ENCODE data around the gene VSNL1. TPM values are rescaled to one million over a fixed set of nuclear protein-coding genes. Genes with fewer than 3 reads are reported as not detected.

The VSNL1 gene
- total RNA-seq, 4 donors from 2014 or later = not detected

DNA sequence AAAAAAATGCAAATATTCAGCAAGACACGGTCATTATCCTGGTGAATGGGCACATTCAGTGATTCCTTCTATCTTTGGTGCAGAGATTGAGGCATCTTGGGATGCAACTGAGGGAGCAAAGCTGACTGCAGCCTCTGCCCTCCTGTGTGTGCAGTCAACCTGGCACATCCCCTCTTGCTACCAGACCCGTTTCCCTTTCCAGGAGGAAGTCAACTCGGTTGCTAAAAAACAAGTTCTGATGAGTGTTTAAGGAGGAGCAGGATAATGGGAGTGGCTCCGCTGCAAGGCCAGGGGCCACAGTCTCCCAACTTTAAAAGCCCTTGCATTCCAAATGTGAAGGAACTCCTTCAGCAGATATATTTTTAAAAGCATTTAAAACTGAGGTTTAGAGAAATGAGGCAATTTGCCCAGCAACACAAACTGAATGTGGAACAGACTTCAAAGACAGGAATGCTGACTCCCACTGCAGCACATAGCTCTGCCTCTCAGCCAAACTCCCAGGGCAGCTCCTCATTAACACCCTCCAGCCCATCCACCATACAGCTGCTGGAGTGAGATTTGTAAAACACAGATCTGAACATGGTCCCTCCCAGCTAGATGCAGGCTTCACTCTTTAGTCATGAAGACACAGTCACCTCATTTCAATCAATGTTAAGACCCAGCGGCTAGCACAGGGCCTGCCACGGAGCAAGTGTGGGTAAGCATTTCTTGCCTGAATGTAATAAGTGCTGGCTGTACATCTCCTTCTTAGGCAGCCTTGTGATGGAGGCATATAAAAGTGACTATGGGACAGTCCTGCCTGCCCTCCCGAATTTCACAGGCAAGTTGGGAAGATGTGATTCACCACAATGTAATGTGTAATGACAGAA is 54.3 kb downstream of the VSNL1 start:
- Histone ChIP-seq H3K4me1 (no peaks in the 10 kb centered on the region), H3K36me3 (no peaks in the 10 kb centered on the region), H3K27me3 (no peaks in the 10 kb centered on the region), H3K9me3 (no peaks in the 10 kb centered on the region), H3K4me3 (no peak overlapping the region), H3K27ac (no peak overlapping the region)
- TF ChIP-seq POLR2A (IDR thresholded peaks at IDR 0.05) (no peak), CTCF (IDR thresholded peaks at IDR 0.05) (no peak)
- no peak for DNase-seq

DNA sequence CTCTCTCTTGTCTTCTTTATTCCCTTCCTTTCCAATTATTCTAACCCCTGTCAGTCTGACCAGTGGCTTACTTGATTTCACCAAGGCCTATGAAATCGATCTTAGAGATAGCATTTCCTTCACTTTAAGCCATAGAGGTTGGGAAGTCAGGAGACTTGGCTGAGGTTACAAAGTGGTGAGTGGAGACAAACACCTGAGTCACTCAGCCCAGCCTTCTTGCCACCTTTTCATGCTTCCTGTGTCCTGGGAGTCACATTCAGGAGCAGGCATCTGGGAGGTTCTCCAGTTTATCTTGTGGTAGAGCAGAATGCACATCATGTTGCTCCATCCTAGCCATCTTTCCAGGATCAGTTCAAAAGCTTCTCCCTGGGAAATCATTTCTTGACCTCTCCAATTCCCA is 59.1 kb downstream of the VSNL1 start:
- H3K27ac ChIP-seq = no peak overlapping the region
- H3K36me3 ChIP-seq = no peaks in the 10 kb centered on the region
- no peaks in the 10 kb centered on the region for H3K4me1 ChIP-seq
- no peak overlapping the region for H3K4me3 ChIP-seq
- TF ChIP-seq CTCF (IDR thresholded peaks at IDR 0.05) (no peak), POLR2A (IDR thresholded peaks at IDR 0.05) (no peak)
- no peaks in the 10 kb centered on the region for H3K9me3 ChIP-seq
- no peaks in the 10 kb centered on the region for H3K27me3 ChIP-seq
- DNase-seq = no peak

- Histone ChIP-seq H3K27me3 (no peaks in the 10 kb centered on the region), H3K9me3 (no peaks in the 10 kb centered on the region), H3K4me3 (no peak overlapping the region), H3K27ac (no peak overlapping the region), H3K4me1 (no peaks in the 10 kb centered on the region), H3K36me3 (no peaks in the 10 kb centered on the region)
- TF ChIP-seq POLR2A (IDR thresholded peaks at IDR 0.05) (no peak), CTCF (IDR thresholded peaks at IDR 0.05) (no peak)
- DNase-seq = no peak
Measured at GRCh38 chr2:17600556-17601204, 60.2 kb downstream of the VSNL1 start.

DNA sequence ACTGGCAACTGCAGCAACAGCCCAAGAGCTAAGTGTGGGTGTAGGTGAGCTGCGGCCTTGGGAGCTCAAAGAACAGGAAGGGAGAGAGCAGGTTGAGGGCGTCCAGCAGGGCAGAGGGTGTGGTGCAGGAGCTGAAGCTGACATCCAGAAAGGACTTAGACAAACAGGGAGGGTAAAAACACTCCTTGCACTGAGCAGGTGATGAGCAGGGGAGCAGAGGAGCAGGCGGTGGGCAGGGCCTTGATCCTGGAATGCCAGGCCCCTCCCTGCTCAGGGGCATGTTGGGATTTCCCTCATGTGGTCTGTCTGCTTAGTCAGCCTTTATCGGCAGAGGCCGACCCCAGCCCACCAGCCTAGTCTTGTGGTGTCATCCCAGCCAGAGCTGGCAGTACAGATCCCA is 63.6 kb downstream of the VSNL1 start:
- no peaks in the 10 kb centered on the region for H3K36me3 ChIP-seq
- no peaks in the 10 kb centered on the region for H3K27me3 ChIP-seq
- TF ChIP-seq CTCF (IDR thresholded peaks at IDR 0.05) (no peak), POLR2A (IDR thresholded peaks at IDR 0.05) (no peak)
- no peak overlapping the region for H3K27ac ChIP-seq
- no peaks in the 10 kb centered on the region for H3K4me1 ChIP-seq
- H3K9me3 ChIP-seq = no peaks in the 10 kb centered on the region
- H3K4me3 ChIP-seq = no peak overlapping the region
- DNase-seq = no peak

- no peaks in the 10 kb centered on the region for H3K9me3 ChIP-seq
- TF ChIP-seq POLR2A (IDR thresholded peaks at IDR 0.05) (no peak), CTCF (IDR thresholded peaks at IDR 0.05) (no peak)
- H3K36me3 ChIP-seq = no peaks in the 10 kb centered on the region
- no peak overlapping the region for H3K4me3 ChIP-seq
- no peak overlapping the region for H3K27ac ChIP-seq
- H3K27me3 ChIP-seq = no peaks in the 10 kb centered on the region
- no peaks in the 10 kb centered on the region for H3K4me1 ChIP-seq
- DNase-seq = no peak
Measured at GRCh38 chr2:17605696-17606095, 65.2 kb downstream of the VSNL1 start.
